SK-N-MC (cell line): ENCODE measurements around the gene OR11A1.

ENCODE experiments used
- EZH2 ChIP-seq: fragments of 200-600 bp; sonication (generic); IDR thresholded peaks from one replicate; pipeline ENCODE4 v1.6.1; 2017; ENCODE audit warnings: antibody characterized with exemption
- FOXP2 ChIP-seq: optimal IDR thresholded peaks from 2 replicates; pipeline ENCODE3; 2011; ENCODE audit warnings: mild to moderate bottlenecking, moderate library complexity; ENCODE audit not compliant: insufficient read depth; ENCODE audit errors: extremely low read length, control extremely low read depth
- POLR2AphosphoS5 ChIP-seq: IDR thresholded peaks from 2 replicates; pipeline ENCODE4 v1.6.1; 2012; ENCODE audit warnings: mild to moderate bottlenecking, low read depth, low read length, borderline replicate concordance

DNA sequence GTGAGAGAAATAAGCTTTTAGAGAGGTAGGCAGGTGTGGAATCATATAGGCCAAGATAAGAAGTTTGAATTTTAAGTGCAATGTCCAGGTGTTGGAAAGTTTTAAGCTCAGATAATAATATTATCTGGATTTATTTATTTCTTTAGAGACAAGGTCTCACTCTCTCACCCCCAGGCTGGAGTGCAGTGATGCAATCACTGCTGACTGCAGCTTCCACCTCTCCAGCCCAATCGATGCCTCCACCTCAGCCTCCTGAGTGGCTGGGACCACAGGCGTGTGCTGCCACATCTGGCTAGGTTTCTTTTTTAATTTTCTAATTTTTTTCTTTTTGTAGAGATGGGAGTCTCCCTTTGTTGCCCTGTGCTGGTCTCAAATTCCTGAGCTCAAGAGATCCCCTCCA, 36.4 kb upstream of the OR11A1 start:
- TF ChIP-seq POLR2AphosphoS5 (no peak), EZH2 (no peak), FOXP2 (no peak)
